ENCODE results near the gene PDLIM7.

The PDLIM7 gene

DNA sequence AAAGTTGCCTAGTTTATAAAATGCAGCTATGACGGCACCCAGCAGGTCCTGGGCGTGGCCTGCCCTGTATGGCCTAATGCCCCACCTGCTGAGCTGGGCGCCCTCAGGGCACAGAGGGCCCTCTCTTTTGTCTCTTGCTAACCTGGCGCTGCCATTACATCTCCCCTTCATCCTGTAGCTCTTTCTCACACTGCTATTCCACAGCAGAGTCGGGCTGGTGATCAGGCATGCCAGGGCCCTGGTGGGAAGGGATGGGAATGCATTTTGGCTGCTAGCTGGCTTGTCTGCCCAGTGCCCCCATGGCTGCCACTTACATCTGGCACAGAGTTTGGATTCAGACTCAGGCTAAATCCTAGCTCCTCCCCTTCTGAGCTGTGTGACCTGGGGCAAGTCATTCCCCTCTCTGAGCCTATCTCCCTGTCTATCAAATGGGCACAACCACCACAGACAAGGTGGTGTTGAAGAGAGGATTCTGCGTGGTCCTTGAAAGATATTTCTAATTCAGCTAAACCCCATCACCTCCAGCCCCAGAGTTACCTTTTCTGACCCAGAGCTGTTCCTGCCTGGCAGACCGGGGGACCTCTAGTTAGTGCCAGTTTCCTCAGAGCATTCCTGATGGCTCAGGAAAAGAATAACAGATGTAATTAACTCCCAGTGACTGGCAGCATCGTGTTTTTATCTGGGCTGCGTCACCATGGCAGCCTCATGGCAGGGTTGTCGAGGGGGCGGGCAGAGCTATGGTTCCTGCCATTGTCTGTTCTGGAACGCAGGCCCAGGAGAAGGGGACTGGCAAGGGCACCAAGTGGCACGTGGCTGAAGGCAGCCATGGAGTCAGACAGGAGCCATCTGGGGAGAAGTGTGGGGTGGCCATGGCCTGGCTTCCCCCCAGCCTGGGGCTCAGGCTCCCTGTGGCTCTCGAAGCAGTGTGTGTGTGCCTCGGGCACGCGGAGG is 44.4 kb downstream of the PDLIM7 start:
- TF ChIP-seq Cebpa-rat (IDR thresholded peaks at IDR 0.05) = no peak
- peaks cover 71% of the 10 kb centered on the region for H3K4me1 ChIP-seq
- peaks cover 65% of the 10 kb centered on the region for H4K20me1 ChIP-seq

DNA sequence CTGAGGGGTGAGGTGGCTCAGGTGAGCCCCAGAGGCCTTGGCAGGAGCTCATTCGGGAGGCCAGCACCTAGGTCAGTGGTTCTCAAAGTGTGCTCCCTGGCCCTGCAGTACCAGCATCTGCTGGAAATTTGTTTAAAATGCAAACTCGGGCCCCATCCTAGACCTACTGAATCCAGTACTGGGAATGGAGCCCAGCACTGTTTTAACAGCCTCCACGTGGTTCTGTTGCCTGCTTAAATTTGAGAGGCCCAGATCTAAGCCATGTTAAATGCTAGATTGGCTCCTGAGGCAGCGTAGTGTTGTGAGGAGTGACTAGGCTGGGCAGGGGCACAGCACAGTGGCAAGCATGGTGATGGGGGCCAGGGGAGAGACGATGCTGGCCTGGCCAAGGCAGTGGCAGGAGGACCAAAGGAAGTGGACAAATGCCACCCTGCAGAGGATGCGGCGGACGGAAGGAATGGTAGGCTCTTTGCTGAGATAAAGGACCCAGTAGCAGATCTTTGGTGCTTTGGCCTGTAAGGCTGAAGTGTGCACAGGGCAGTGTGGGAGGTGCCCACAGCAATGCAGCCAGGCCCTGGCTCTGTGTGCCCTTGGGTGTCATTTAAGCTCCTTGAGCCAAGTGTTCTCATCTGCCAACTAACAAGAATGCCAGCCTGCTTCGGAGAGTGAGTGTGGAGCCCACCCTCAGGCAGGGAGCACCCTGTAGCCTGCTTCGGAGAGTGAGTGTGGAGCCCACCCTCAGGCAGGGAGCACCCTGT is 46.6 kb downstream of the PDLIM7 start:
- TF ChIP-seq Cebpa-rat (IDR thresholded peaks at IDR 0.05) = no peak
- H3K27me3 ChIP-seq = no peaks in the 10 kb centered on the region
- no peaks in the 10 kb centered on the region for H3K9me3 ChIP-seq
- peaks cover 9% of the 10 kb centered on the region; the same call in 1 of the 2 replicates for H3K36me3 ChIP-seq
- peak overlapping the region; percentile 92 for H3K4me2 ChIP-seq
- H3K4me1 ChIP-seq = peaks cover 70% of the 10 kb centered on the region
- peaks cover 49% of the 10 kb centered on the region for H4K20me1 ChIP-seq
- H3K4me3 ChIP-seq = no peak overlapping the region
- peak overlapping the region; percentile 89; the same call in 1 of the 2 replicates for H3K9ac ChIP-seq
- H3K27ac ChIP-seq = peak overlapping the region; percentile 85; the same call in 1 of the 2 replicates

More for the DNA sequence above, 44.4 kb downstream of the PDLIM7 start:
- peak overlapping the region; percentile 95 for H3K4me2 ChIP-seq
- no peaks in the 10 kb centered on the region for H3K9me3 ChIP-seq
- peak overlapping the region; percentile 91 for H3K27ac ChIP-seq
- peak overlapping the region; percentile 87; the same call in 1 of the 2 replicates for H3K9ac ChIP-seq
- no peaks in the 10 kb centered on the region for H3K27me3 ChIP-seq
- H3K36me3 ChIP-seq = peaks cover 22% of the 10 kb centered on the region
- H3K4me3 ChIP-seq = peak overlapping the region; percentile 76; the same call in 1 of the 2 replicates

DNA sequence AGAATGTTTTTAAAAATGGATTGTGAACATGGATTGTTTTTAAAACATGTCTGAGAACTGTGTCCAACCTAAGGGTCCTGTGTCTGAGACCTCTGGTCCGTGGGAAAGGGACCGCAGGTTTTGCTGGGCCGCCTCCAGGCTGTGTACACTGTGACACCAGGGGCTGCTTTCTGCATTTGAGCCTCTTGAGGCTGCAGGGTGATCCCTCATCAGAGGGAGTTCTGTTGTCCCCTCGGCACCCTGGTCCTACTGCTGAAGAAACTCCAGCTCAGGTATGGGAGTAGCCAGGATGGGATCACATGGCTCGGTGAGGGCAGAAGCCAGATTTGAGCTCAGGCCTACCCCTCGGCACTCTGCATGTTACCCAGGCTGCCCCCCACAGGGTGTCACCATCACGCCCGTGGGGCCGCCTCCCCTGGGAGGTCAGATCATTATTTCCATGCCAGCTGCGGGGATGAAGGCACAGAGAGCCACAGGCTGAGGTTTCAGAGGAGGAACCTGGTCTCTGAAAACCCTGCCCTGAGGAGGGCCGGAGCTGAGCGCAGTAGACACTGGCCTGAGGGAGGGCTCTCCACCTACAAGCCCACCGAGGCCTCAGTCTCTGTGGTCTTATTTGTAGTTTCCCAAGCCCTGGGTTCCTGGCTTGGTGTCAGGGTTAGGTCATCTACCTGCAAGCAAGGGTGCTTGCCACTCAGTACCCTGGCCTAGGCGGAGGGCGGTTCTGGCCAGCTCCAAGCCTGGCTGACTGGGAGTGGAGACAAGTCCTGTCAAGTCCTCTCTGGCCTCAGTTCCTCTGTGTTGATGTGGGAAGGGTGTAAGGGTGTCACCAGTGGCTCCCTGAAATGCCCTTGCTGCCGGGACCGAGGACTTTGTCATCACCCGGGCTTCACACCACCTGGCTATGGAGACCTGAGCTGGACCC is 48.0 kb downstream of the PDLIM7 start:
- peak overlapping the region; percentile 89 for H3K9ac ChIP-seq

DNA sequence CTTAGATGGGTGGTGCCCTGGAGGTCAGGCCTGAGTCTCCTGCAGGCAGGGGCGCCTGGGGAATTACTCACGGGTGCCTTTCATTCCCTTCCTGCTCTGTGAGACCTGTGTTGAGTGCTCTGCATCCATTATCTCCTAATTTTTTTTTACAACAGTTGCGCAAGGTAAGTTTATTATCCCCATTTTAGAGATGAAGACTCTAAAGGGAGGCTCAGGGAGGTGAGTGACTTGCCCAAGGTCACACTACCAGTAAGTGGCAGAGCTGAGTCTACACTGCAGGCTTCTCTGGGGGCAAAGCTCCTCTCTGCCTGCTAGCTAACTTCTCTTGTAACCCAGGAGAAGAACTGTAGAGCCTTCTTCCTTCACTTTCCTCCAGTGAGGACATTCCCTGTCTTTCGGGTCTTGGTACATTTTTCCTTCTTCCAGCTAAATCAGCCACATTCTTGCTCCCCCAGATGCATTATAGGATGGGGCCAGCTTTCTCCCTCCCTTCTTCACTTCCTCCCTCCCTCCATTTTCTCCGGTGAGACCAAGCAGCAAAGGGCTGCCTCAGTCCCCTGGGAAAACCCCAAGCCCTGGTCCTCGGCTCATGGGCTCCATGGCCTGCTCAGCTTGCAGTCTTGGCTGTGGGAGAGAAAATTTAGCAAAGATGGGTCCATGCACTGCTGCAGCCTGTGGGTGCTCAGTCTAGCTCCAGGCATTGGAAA is 49.0 kb downstream of the PDLIM7 start:
- peak overlapping the region; percentile 85 for H3K27ac ChIP-seq
- TF ChIP-seq Cebpa-rat (IDR thresholded peaks at IDR 0.05) = peak; percentile 52; the same call in 1 of the 2 replicates
- H3K9ac ChIP-seq = peak overlapping the region; percentile 89
- peak overlapping the region; percentile 92 for H3K4me2 ChIP-seq
- H4K20me1 ChIP-seq = peaks cover 46% of the 10 kb centered on the region
- H3K4me1 ChIP-seq = peaks cover 83% of the 10 kb centered on the region
- H3K27me3 ChIP-seq = no peaks in the 10 kb centered on the region
- peaks cover 15% of the 10 kb centered on the region for H3K36me3 ChIP-seq
- H3K9me3 ChIP-seq = no peaks in the 10 kb centered on the region
- peak overlapping the region; percentile 81 for H3K4me3 ChIP-seq

More for the DNA sequence above, 48.0 kb downstream of the PDLIM7 start:
- H3K27me3 ChIP-seq = no peaks in the 10 kb centered on the region
- H3K4me1 ChIP-seq = peaks cover 85% of the 10 kb centered on the region
- peak overlapping the region; percentile 4; the same call in 1 of the 2 replicates for H3K4me3 ChIP-seq
- H3K27ac ChIP-seq = peak overlapping the region; percentile 85
- H3K9me3 ChIP-seq = no peaks in the 10 kb centered on the region
- TF ChIP-seq Cebpa-rat (IDR thresholded peaks at IDR 0.05) = no peak
- H3K36me3 ChIP-seq = peaks cover 9% of the 10 kb centered on the region; the same call in 1 of the 2 replicates
- peaks cover 49% of the 10 kb centered on the region for H4K20me1 ChIP-seq
- peak overlapping the region; percentile 92 for H3K4me2 ChIP-seq

DNA sequence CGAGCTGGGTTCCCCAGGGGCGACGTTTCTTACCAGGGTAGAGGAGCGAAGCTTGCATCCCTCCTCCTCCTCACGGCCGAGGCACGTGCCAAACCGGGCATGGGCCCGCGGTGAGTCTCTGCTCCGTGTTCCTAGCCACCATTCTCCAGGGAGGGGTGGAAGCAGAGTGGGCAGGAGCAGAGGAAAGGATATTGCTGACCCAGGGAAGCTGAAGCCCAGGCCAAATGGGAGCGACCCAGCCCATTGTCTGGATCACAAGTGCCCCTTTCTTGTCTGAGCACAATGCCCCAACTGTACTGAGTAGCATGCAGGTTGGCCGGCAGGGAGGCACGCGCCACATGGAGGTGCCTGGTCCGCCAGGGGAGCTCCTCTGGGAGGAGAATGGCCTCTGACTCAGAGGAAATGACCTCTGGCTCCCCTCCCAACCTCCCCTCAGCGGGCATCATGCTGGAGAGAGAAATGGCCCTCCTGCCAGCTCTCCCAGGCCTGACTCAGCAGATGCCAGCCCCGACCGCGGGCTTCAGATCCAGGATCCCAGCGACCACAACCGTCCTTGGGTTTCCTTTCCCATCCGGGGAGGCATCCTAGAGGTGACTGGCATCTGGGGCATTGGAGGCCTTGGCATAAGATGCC is 49.7 kb downstream of the PDLIM7 start:
- Histone ChIP-seq H3K4me3 (peak overlapping the region; percentile 81), H3K27ac (peak overlapping the region; percentile 85), H3K4me2 (peak overlapping the region; percentile 92), H3K4me1 (peaks cover 76% of the 10 kb centered on the region), H3K27me3 (no peaks in the 10 kb centered on the region), H3K9ac (peak overlapping the region; percentile 89), H3K9me3 (no peaks in the 10 kb centered on the region), H4K20me1 (peaks cover 39% of the 10 kb centered on the region), H3K36me3 (peaks cover 22% of the 10 kb centered on the region)
- no peak for TF ChIP-seq Cebpa-rat (IDR thresholded peaks at IDR 0.05)

DNA sequence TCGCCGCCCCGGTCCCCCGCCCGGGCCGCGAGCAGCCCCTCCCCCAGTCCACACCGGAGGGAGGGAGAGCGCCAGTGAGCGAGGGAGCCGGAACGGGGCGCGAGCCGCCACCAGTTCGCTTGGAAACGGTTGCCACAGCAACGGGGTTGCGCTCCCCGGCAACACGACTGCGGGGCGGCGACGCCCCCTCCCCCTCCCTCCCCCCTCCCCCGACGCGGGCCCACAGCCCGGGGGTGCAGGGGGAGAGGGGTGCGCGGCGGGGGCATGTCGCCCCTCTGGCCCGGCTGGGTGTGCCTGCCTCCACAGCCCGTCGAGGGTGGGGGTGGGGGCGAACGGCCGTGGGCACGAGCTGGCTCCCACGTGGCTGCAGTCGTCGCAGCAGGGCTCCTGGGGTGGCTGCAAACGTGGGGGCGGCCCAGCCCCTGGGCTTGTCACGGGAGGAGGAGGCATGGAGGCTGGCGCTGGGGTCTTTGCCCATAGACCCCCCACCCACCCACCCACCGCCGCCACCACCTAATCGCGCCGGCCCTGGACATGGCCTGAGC is 50.3 kb downstream of the PDLIM7 start:
- Histone ChIP-seq H3K27me3 (no peaks in the 10 kb centered on the region), H3K4me1 (peaks cover 71% of the 10 kb centered on the region), H4K20me1 (peaks cover 34% of the 10 kb centered on the region), H3K9ac (peak overlapping the region; percentile 89), H3K9me3 (no peaks in the 10 kb centered on the region), H3K4me3 (peak overlapping the region; percentile 81), H3K4me2 (peak overlapping the region; percentile 92), H3K36me3 (peaks cover 28% of the 10 kb centered on the region), H3K27ac (peak overlapping the region; percentile 93)
- no peak for TF ChIP-seq Cebpa-rat (IDR thresholded peaks at IDR 0.05)

DNA sequence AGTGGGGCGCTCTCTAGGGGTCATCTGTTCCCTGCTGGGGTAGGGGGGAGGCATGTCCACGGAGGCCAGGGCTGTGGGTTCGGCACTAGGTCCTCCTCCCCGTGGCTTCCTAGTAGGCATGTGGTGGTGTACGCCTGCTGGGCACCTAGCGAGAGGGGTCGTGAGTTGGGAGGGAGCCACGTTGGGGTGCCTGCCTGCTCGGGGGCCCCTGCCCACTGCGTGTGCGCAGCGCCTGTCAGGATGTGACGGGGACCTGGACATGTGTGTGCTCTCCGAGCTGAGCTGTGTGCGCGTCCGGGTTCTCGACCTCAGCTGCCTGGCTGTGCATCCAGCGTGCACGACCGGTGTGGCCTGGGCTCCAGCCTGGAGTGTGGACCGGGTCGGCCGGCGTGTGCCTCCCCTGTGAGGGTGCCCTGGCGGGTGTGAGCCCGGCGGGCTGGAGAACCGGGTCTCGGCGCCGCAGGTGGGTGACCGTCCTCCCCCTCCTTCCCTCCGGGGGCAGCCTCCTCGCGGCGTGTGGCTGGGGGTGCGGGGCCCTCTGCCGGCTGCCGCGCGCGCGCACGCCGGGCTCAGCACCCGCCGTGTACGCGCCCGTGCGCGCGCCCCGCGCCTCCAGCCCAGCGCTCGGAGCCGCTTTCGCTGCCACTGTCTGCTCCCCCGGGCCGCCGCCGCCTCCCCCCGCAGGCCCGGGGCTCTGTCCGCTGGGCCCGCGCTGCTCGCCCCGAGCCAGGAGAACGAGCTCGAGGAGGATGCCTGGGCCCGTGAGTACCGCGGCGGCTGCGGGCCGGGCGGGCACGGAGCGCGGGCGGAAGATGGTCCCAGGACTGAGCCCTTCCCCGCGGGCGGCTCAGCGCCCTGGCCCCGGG is 51.0 kb downstream of the PDLIM7 start, which contains the start of gene PRR7:
PRR7 (plus strand) TSS at position 615 of the 866 bp plus-strand sequence. CDS start 8,254 bp downstream, outside the sequence.
- TF ChIP-seq Cebpa-rat (IDR thresholded peaks at IDR 0.05) = no peak
- peak within 1 kb of the TSS; percentile 92 for H3K4me2 ChIP-seq
- no peaks in the 10 kb centered on the region for H3K27me3 ChIP-seq
- no peaks in the 10 kb centered on the region for H3K9me3 ChIP-seq
- peak within 1 kb of the TSS; percentile 81 for H3K4me3 ChIP-seq
- H4K20me1 ChIP-seq = peaks cover 29% of the 10 kb centered on the region
- H3K4me1 ChIP-seq = peaks cover 66% of the 10 kb centered on the region
- peaks cover 35% of the 10 kb centered on the region for H3K36me3 ChIP-seq
- peak within 1 kb of the TSS; percentile 93 for H3K27ac ChIP-seq
- H3K9ac ChIP-seq = peak within 1 kb of the TSS; percentile 89

Measured in BLaER1 (cell line).